PFSK-1 (cell line): ENCODE measurements around the gene EMX2.

ENCODE experiments used
- FOXP2 ChIP-seq: optimal IDR thresholded peaks from 2 replicates; pipeline ENCODE3; 2011; ENCODE audit warnings: borderline replicate concordance, control low read depth, inconsistent platforms; ENCODE audit not compliant: insufficient read depth; ENCODE audit errors: extremely low read length, extremely low read depth
- POLR2AphosphoS5 ChIP-seq: IDR thresholded peaks from 2 replicates; pipeline ENCODE4 v1.6.1; 2012; ENCODE audit warnings: low read depth, mild to moderate bottlenecking, control low read depth, low read length, moderate library complexity
- SIN3A ChIP-seq: IDR thresholded peaks from 2 replicates; pipeline ENCODE4 v1.6.1; 2012; ENCODE audit warnings: mild to moderate bottlenecking, low read length, moderate library complexity, borderline replicate concordance; ENCODE audit not compliant: insufficient read depth
- TAF1 ChIP-seq: IDR thresholded peaks from 2 replicates; pipeline ENCODE4 v1.6.1; 2012; ENCODE audit warnings: low read length, control low read depth, borderline replicate concordance; ENCODE audit not compliant: insufficient read depth
- TF ChIP-seq, protein P1 (sequence below), 2 experiments: IDR thresholded peaks; 2 replicates each; pipeline versions ENCODE4 v1.6.1 to v1.8.0; 2011 to 2012; ENCODE audit warnings: low read depth in 2 of 2, low read length in 2 of 2, control low read depth in 1 of 2, inconsistent platforms in 1 of 2, mild to moderate bottlenecking in 1 of 2, moderate library complexity in 1 of 2; ENCODE audit not compliant: insufficient read depth in 1 of 2

The EMX2 gene

DNA sequence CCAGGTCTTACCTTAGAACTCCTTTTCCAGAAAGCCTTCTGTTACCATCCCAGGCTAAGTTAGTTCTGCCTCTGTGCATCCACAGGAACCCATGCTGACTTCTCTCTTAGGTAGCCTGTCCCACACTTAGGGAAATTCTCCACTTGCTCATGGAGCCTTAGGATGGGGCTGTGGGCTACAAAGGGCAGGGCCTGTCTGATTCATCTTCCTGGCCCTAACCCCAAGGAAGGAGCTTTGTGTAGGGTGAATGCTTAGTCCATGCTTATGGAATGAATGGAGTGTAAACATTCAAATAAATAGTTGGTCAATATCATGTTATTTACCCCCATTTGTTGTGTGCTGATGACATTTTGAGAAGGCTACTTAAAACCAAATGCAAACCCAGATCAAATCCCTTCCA is 54.7 kb downstream of the EMX2 start:
- TF ChIP-seq POLR2AphosphoS5 (no peak), TAF1 (no peak), FOXP2 (no peak), SIN3A (no peak)
- TF ChIP-seq, protein P1, sequence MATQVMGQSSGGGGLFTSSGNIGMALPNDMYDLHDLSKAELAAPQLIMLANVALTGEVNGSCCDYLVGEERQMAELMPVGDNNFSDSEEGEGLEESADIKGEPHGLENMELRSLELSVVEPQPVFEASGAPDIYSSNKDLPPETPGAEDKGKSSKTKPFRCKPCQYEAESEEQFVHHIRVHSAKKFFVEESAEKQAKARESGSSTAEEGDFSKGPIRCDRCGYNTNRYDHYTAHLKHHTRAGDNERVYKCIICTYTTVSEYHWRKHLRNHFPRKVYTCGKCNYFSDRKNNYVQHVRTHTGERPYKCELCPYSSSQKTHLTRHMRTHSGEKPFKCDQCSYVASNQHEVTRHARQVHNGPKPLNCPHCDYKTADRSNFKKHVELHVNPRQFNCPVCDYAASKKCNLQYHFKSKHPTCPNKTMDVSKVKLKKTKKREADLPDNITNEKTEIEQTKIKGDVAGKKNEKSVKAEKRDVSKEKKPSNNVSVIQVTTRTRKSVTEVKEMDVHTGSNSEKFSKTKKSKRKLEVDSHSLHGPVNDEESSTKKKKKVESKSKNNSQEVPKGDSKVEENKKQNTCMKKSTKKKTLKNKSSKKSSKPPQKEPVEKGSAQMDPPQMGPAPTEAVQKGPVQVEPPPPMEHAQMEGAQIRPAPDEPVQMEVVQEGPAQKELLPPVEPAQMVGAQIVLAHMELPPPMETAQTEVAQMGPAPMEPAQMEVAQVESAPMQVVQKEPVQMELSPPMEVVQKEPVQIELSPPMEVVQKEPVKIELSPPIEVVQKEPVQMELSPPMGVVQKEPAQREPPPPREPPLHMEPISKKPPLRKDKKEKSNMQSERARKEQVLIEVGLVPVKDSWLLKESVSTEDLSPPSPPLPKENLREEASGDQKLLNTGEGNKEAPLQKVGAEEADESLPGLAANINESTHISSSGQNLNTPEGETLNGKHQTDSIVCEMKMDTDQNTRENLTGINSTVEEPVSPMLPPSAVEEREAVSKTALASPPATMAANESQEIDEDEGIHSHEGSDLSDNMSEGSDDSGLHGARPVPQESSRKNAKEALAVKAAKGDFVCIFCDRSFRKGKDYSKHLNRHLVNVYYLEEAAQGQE (IDR thresholded peaks at IDR 0.05; ENCODE audit: insufficient read depth in 1 of 2, low read depth in 2 of 2, low read length in 2 of 2) = no peak
